Measurements from ENCODE around the gene PLEKHG3.

DNA sequence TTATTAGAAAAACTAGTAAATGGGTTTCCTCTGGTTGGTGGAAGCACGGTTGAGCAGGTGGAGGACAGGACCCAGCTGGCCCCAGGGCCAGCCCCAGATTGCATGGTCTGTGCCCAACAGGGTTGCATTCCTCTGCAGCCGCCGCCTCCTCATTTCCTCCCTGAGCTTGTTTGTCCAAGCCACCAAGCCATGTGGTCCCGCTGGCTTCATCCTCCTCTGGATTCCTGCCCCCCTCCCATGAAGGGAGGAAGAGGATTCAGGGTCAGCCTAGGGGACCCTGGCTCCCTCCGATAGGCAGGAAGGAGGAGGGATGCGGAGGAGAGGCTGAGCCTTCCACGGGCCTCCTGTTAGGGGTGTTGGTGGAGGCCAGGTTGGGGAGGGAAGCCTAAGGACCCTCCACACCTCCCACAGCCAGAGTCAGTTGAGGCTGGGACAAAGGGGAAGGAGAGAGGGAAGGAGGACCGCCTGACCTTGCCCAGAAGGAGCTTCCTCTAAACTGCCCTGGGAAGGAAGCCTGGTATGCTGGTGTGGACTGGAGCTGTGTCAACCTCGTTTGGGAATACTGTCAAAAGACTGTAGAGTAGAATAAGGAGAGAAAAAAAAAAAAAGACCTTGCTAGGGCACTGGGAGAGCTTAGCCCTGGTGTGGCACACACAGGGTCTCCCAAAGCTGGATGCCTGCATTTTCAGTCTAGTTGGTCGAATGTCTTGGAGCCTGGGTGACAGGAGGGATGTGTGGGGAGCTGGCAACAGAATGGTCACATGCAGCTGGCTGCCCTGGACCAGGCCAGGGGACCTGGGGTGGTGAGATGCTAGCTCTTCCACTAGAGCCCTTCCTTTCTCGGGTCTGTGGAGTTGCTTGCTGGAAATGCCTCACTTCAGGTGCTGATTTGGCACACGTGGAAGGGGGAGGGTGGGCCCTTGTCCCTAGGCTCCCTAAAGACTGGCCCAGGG, 42.4 kb downstream of the PLEKHG3 start:
- TF ChIP-seq, protein P1, sequence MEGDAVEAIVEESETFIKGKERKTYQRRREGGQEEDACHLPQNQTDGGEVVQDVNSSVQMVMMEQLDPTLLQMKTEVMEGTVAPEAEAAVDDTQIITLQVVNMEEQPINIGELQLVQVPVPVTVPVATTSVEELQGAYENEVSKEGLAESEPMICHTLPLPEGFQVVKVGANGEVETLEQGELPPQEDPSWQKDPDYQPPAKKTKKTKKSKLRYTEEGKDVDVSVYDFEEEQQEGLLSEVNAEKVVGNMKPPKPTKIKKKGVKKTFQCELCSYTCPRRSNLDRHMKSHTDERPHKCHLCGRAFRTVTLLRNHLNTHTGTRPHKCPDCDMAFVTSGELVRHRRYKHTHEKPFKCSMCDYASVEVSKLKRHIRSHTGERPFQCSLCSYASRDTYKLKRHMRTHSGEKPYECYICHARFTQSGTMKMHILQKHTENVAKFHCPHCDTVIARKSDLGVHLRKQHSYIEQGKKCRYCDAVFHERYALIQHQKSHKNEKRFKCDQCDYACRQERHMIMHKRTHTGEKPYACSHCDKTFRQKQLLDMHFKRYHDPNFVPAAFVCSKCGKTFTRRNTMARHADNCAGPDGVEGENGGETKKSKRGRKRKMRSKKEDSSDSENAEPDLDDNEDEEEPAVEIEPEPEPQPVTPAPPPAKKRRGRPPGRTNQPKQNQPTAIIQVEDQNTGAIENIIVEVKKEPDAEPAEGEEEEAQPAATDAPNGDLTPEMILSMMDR (IDR thresholded peaks at IDR 0.05; ENCODE audit: low read depth, low read length, missing input control), result no peak
- TF ChIP-seq, protein P2, sequence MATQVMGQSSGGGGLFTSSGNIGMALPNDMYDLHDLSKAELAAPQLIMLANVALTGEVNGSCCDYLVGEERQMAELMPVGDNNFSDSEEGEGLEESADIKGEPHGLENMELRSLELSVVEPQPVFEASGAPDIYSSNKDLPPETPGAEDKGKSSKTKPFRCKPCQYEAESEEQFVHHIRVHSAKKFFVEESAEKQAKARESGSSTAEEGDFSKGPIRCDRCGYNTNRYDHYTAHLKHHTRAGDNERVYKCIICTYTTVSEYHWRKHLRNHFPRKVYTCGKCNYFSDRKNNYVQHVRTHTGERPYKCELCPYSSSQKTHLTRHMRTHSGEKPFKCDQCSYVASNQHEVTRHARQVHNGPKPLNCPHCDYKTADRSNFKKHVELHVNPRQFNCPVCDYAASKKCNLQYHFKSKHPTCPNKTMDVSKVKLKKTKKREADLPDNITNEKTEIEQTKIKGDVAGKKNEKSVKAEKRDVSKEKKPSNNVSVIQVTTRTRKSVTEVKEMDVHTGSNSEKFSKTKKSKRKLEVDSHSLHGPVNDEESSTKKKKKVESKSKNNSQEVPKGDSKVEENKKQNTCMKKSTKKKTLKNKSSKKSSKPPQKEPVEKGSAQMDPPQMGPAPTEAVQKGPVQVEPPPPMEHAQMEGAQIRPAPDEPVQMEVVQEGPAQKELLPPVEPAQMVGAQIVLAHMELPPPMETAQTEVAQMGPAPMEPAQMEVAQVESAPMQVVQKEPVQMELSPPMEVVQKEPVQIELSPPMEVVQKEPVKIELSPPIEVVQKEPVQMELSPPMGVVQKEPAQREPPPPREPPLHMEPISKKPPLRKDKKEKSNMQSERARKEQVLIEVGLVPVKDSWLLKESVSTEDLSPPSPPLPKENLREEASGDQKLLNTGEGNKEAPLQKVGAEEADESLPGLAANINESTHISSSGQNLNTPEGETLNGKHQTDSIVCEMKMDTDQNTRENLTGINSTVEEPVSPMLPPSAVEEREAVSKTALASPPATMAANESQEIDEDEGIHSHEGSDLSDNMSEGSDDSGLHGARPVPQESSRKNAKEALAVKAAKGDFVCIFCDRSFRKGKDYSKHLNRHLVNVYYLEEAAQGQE (IDR thresholded peaks at IDR 0.05), result no peak
- no peak for TF ChIP-seq YY1 (IDR thresholded peaks at IDR 0.05)

Measured in liver (tissue), 2 donors.